GM12892 (cell line): Measurements from ENCODE around the gene AAGAB.
"Not testable (repeated sequence)": the region's sequence is repeated elsewhere in the genome, so short reads cannot be mapped to it uniquely, and the experiment has no call there.

ENCODE experiments used
- DNase-seq: peaks from one replicate; pipeline ENCODE4 v3.0.0; 2011; ENCODE audit not compliant: insufficient read length
- FAIRE-seq: peaks from 2 replicates; lab custom pipeline; 2011; peaks lifted over from hg19 to GRCh38; lab: Jason Lieb, UNC
- POLR2A ChIP-seq: IDR thresholded peaks from 2 replicates; pipeline ENCODE4 v1.6.1; 2011; ENCODE audit warnings: low read depth, low read length, control low read depth
- POLR2AphosphoS5 ChIP-seq: IDR thresholded peaks from 2 replicates; pipeline ENCODE4 v1.6.1; 2011; ENCODE audit warnings: low read depth, low read length, control low read depth
- TAF1 ChIP-seq: IDR thresholded peaks from 2 replicates; pipeline ENCODE4 v1.6.1; 2011; ENCODE audit warnings: low read depth, mild to moderate bottlenecking, control low read depth, low read length, borderline replicate concordance

The AAGAB gene

DNA sequence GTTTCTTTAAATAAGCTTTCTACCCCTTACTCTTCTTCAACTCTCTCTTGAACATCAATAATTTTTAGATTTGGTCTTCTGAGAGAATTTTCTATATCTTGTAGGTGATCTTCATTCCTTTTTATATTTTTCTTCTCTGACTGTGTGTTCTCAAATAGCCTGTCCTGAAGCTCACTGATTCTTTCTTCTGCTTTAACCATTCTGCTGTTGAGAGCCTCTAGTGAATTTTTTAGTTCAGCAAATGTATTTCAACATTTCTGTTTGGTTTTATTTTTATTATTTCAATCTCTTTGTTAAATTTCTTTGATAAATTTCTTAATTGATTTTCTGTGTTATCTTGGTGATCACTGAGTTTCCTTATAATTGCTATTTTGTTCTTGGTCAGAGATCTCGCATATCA, 19.8 kb upstream of the AAGAB start:
- DNase-seq (no peak), FAIRE-seq (no peak)
- TF ChIP-seq POLR2AphosphoS5 (no peak), TAF1 (no peak), POLR2A (no peak)

DNA sequence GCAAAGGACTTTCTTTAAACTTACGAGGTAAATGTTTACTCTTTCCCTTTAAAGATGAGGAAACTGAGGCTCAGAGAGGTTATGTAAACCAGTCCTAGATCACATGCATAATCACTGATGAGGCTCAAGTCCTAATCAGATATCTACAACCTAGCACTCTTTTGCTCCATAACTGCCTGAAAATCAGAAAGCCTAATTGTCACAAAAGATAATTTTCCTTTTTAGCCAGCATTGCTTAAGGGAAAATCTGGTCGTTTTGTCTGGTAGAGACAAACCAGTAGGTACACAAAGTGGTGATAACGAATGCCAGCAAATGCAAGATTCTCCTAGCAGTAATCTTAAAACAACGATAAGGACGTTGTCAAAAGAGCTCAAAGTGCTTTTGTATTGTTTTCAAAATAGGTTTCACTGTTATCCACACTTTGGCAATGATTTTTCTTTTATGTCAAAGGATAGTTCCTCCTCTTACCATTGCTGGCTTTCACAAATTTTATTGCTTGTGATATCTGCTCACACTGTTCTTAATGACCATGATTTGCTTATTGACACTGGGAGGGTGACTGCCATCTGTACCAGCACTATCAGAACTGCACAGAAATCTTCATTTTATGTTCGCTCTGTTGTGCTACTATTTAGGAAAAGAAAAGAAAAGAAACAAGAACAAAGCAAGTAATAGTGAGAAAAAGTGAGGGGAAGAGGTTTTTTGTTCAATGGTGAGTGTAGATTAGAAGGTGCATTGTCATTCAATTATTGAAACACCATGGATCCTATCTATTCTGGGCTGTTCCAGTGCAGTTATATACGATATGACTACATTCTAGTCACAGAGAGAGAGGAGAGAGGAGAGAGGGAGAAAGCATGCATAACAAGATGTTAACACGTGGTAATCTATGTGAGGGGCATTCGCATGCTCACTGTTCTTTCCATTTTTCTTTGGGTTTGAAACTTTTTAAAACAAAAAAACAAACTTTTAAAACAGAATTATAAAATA, 13.8 kb upstream of the AAGAB start:
- TF ChIP-seq TAF1 (no peak), POLR2A (no peak), POLR2AphosphoS5 (no peak)
- no peak for FAIRE-seq
- no peak for DNase-seq

DNA sequence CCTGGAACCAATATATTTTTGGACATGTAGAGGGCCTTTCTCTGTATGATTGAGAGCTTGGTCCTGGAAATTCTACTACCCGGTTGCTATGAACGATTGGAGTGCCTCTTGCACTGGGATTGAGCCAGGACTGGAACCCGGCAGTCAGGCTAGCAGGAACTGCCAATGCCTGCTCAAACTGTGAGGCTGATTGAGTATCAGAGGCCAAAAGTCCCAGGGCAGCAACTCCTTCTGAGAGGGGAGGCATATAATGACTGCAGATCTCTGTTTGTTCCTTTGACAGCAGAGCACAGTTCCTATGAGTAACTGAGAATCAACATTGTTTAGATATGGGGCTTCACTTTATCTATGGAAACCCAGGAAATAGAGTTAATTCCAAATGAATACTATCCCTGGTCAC, 13.0 kb upstream of the AAGAB start:
- FAIRE-seq (no peak), DNase-seq (no peak)
- TF ChIP-seq POLR2A (no peak), POLR2AphosphoS5 (no peak)

DNA sequence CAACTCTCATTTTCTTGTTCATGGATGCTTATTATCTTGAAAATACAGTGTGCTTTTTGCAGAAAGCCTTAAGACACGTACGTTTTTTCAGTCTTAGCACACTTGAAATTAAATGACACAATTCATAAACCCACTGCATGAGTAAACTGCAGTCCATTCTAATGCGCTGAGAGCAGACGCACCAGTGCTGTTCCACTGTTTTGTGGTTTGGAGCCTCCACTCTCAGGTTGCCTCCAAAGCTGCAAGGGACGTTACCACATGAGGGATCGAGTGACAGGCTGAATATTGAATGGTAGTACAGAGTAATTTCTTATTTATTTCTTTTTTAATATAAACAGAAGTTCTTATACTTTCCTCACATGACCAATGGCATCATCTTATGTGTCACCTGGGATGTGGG, 12.4 kb upstream of the AAGAB start:
- FAIRE-seq (no peak), DNase-seq (no peak)
- no peak for TF ChIP-seq POLR2A
- no peak for TF ChIP-seq POLR2AphosphoS5
- no peak for TF ChIP-seq TAF1

- FAIRE-seq: no peak
- no peak for DNase-seq
- TF ChIP-seq TAF1: no peak
- TF ChIP-seq POLR2AphosphoS5: no peak
- TF ChIP-seq POLR2A: no peak
Measured at GRCh38 chr15:67259806-67260205, 5.3 kb upstream of the AAGAB start.

- no peak for TF ChIP-seq TAF1
- FAIRE-seq (no peak), DNase-seq (no peak)
Measured at GRCh38 chr15:67259379-67259778, 4.9 kb upstream of the AAGAB start.

DNA sequence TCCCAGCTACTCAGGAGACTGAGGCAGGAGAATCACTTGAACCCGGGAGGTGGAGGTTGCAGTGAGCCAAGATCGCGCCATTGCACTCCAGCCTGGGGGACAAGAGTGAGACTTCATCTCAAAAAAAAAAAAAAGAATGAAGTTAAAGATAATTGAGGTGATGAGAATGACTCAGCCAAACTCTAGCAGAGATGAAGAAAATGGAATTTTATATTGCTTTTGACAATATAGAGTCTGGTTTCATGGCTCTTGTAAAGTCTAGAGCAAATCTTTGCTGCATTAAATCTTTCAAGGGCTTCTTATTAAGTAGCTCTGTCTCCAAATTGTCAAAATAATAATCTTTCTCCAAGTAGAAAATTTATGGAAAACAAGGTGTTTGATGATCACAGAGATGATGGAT, 4.0 kb upstream of the AAGAB start:
- DNase-seq, FAIRE-seq: not testable (repeated sequence)

GRCh38 chr15:67256051-67256450, 1.6 kb upstream of the AAGAB start:
- no peak for FAIRE-seq
- DNase-seq: no peak
- no peak for TF ChIP-seq POLR2AphosphoS5
- no peak for TF ChIP-seq TAF1
- TF ChIP-seq POLR2A: no peak

DNA sequence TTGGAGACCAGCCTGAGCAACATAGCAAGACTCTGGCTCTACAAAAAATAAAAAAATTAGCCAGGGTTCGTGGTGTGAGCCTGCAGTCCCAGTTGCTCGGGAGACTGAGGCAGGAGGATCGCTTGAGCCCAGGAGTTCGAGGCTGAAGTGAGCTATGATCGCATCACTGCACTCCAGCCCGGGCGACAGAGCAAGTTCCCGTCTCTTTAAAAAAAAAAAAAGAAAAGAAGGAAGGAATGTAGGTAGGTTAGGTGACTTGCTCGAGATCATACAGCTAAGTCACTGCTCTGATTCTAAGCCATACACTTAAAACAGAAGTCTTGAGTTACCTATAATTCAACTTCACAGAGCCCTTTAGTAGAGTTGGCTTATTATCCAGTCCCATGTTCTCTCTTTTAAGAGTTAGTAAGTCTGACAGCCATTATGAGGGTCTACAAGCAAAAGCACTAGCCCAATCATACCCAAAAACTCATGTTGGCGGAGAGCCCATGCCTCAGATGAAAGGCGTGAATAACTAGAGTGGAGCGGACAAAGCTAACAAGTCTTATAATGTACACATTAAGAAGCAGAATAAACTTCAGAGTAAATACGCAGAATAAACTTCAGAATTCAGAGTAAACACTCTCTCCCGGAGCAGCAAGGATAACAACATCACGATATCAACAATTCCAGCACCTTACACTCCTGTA, 768 bp downstream of the AAGAB start:
- DNase-seq (no peak), FAIRE-seq (no peak)
- no peak for TF ChIP-seq POLR2A
- no peak for TF ChIP-seq TAF1
- no peak for TF ChIP-seq POLR2AphosphoS5

DNA sequence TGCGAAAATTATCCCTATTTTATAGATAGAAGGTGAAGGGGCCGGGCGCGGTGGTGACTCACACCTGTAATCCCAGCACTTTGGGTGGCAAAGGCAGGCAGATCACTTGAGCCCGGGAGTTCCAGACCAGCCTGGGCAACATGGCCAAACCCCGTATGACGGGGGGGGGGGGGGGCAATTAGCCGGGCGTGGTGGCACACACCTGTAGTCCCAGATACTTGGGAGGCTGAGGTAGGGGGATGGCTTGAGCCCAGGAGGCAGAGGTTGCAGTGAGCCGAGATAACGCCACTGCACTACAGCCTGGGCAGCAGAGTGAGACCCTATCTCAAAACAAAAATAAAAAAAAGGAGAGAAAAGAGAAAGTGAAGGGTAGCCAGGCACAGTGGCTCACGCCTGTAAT, 1.4 kb downstream of the AAGAB start:
- no peak for DNase-seq
- FAIRE-seq: no peak
- TF ChIP-seq POLR2AphosphoS5 (no peak), TAF1 (no peak), POLR2A (no peak)

DNA sequence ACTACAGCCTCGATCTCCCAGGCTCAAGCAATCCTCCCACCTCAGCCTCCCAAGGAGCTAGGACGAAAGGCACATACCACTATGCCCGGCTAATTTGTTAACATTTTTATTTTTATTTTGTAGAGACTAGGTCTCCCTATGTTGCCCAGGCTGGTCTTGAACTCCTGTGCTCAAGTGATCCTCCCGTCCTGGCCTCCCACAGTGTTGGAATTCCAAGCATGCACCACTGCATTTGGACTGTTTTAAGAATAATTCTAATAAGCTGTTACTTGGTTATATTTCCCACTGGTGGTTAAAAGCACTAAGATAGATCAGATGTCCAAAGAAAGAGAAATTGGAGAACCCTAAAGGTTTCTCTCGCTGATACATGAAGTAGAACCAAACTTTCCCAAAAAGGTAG, 3.1 kb downstream of the AAGAB start:
- no peak for DNase-seq
- FAIRE-seq: no peak
- TF ChIP-seq POLR2AphosphoS5: no peak
- no peak for TF ChIP-seq TAF1
- TF ChIP-seq POLR2A: no peak

GRCh38 chr15:67249830-67250229, 4.6 kb downstream of the AAGAB start:
- DNase-seq (no peak), FAIRE-seq (no peak)
- TF ChIP-seq POLR2A: no peak
- TF ChIP-seq POLR2AphosphoS5: no peak
- no peak for TF ChIP-seq TAF1

DNA sequence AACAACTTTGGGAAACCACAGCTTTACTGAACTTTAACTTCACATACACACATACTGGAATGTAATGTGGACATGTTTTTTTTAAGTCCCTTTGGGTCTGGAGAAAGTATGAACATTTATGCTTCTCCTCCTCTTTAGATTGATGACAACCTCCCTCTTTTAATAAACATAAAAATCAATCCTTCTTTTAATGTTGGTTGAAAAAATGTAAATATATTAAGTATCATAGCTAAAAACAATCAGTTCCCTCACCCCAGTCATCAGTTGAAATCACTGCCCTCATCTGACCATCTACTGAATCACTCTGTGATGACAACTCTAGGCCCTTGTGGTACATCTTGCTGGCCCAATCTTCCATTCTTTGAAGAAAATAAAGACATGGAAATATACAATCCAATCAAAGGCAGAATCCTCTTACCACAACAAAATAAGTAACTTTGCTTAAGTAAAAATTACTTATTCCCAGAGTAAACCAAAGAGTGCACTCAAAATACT, 6.4 kb downstream of the AAGAB start:
- TF ChIP-seq TAF1 (no peak), POLR2A (no peak), POLR2AphosphoS5 (no peak)
- DNase-seq (no peak), FAIRE-seq (no peak)

- FAIRE-seq, DNase-seq: not testable (repeated sequence)
Measured at GRCh38 chr15:67246606-67247005, 7.9 kb downstream of the AAGAB start.
